ENCODE results near the gene TRIM52.

Gene TRIM52

DNA sequence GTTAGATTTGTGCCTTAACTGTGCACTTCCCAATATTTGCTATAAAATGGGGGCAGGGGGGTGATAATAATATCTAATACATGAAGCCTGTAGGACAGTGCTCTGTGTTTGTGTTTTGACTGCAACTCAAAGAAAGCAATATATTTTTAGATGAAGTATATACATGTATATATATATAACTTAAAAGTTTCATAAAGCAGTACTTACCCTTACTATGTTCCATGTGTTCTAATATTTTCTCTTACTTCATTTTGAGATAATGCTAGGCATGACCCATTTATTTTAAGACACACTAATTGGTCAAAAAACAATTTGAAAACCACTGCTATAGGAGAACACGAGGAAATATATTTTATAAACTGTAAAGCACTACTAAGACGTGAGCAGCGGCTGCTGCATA, 2.4 kb downstream of the TRIM52 start:
- no peak for DNase-seq (ENCODE audit: low read depth)

DNA sequence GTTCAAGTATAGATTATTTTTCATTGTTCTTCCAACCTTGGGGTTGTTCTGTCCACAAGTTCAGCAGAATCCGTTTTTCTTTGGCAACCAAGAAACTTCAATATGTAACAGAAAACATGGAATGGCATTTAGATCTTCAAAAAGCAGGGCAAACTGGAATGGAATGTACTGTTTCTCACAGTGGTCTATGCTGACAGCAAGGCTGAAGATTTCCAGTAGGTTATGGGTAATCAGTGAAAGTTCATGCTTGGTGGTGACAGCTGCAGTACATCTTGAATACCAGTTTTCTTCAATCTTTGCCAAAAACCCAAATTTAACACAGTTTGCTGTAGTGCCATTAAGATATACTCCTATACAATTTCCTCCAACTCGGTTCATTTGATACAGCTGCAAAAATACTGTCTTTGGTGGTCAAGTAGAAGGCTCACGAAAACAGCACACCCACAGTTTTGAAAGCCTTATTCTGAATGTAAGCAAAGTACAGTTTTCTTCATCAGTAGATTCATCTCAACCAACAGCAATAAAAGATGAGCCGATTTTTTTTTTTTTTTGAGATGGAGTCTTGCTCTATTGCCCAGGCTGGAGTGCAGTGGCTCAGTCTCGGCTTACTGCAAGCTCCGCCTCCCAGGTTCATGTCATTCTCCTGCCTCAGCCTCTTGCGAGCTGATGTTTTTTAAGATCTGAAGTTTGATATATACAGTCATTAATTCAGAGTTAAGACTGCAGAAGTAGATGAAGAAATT, 4.9 kb downstream of the TRIM52 start:
- no peak for DNase-seq (ENCODE audit: low read depth)

DNA sequence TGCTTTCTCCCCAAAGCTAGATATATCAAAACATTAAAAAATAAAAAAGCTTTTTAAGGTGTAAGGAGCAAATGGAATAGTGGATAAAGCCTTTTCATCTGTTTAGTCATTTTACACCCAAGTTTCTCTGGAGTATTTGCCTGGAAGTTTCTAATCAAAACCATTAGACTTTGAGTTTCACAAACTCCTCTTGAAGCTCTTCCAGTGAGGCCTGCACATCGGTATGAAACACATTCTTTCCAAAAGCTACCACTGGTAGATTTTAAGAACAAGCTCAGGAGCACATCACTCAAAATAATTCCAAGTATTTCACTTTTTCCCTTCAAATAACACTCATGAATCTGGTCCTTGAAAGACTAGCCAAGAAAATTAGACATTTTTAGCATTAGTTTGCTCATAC, 5.7 kb downstream of the TRIM52 start:
- no peak for DNase-seq (ENCODE audit: low read depth)

DNA sequence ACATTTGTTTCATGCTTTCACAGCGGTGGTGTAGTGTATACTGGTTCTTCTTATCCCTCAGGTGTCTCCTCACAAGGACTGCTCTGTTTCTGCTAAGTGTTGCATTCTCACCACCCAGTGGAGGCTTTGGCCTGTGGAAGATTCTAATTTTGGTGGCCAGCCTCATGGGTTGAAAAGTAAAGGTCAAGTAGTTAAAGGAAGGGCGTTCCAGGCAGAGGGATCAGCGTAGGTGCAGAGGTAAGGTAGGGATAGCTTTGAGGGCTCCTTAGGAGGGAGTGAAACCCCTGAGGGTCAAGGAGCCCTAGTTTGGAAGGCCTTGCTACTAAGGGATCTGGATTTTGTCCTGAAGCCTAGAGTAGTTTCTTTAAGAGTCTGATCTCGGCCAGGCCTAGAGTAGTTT, 12.7 kb downstream of the TRIM52 start:
- no peak for DNase-seq (ENCODE audit: low read depth)

DNA sequence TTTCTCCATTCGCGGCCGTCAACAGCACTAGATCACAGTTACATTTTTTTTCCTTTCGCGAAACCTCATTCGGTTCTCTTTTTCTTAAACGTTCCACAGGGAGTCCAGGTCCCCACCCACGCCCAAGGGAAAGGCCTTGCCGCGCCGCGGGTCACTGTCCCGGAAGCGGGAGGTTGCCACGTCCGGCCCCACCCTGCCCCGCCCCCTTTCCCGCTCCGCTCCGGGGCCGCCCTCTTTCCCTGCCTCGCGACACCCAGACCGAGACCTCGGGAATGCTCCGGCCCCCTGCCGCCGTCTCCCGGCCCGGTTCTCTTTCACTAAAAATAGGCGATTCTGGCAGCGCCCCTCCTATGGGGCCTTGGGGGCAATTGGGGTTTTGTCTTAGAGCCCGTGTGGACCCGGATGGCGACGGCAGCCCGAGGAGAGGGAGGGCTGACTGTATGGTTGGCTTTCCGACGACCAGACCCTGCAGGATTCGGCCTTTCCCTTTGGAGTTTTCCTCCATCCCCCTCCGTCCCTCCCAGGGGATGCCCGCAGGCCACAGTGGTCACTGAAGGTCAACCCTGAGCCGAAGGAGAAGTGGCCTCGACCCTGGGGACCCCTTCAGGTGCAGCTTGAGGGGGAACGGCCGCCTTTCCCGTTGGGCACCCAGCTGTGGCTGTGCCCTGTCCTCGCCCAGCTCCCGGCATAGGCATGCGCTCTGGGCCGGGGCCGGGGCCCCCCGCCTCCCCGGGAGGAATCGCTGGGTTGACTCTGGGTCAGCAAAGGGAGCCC, 14.5 kb downstream of the TRIM52 start:
- no peak for DNase-seq (ENCODE audit: low read depth)

DNA sequence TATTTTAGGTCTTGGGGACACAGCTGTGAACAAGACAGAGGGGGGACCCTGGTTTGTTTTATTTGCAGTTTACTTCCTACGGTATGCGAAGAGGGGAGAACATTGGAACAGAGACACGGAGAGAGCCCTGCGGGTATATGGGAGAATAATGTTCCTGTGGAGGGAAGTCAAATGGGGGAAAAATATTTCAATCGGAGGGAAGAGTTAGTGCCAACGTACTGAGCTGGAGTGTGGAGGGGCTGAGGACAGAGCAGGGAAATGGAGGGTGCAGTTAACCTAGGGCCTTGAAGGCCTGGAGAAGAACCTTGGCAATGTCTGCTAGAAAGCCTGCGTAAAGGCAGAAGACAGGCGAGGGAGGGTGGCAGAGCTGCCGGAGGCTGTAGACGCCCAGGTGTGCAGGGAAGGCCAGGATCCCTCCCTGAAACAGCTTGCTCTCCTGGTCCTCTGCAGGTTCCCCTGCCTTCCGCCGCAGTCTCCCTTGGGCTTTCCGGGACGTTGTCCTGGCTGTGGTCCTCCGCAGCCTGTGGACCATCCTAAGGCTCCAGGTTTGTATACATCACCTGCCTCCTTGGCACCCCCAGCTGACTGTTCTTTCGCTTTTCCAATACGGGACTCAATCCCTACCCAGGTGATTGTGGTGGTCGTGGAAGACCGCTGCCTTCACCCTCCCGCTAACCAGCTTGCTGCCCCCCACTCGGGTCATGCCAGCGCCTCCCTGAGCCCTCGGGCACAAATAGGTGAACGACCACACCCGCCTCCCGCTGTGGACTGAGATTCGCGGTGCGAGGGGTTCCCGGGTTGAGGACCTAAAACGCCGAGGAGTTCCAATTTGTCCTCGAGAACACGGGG, 15.3 kb downstream of the TRIM52 start:
- no peak for DNase-seq (ENCODE audit: low read depth)

DNA sequence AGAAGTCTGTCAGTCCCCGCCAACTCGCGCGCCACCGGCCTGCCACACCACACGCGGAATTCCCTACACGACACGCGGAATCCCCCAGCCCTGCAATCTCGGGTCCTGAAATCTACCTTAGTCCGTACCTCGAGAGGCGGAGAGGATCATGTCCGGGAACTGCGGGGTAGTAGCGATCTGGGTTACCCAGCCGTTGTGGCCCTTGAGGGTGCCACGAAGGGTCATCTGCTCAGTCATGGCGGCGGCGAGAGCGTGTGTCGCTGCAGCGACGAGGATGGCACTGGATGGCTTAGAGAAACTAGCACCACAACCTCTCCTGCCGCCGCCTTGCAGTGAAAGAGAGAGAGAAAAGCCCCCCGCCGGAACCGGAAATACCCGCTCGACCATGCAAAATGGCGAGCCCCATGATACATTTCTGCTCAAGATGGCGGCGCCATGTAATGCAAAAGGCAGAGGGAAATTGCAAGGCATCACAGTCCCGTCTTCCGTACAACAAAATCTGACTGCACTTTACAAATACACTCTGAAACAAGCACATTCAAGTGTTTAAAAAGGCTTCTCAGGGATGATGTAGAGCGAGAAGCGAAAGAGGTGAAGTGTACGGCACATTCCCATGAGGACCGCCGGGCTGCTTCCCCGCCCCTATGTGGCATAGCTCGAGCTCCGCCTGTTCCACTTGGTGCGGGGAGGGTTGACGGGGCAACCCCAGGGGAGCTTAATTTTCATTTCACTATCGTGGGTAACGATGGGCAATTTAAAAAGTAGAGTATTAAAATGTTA, 17.2 kb downstream of the TRIM52 start, which contains the start of gene RACK1:
TSS of gene RACK1 (minus strand) at position 343 of the 780 bp plus-strand sequence. CDS start at position 237, 106 bp downstream.
- DNase-seq (ENCODE audit: low read depth): peak; percentile 81

DNA sequence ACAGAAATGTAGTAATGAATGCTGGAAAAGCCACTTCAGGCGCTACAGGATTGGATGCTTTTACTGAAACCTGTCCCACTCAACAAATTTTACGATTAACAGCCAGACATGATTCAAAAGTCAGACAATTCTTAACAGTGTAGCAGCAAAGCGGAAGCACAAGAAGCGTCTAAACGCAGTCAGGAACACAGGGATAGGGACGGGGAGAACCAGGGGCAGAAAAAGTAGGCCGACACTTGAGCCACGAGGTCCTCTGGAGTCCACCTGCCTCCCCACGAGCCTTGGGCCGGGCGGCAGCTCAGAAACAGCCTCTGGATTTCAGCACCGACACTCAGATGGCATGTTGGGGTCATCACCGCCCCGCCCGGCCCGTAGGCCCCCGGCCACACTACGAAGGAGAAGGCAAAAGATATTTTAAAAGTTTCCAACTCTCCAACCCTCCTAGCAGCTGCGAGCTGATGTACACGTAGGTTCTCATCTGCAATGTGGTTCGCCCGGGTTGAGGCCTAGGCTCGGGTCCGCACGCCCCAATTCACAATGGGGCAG, 17.9 kb downstream of the TRIM52 start:
- no peak for DNase-seq (ENCODE audit: low read depth)

DNA sequence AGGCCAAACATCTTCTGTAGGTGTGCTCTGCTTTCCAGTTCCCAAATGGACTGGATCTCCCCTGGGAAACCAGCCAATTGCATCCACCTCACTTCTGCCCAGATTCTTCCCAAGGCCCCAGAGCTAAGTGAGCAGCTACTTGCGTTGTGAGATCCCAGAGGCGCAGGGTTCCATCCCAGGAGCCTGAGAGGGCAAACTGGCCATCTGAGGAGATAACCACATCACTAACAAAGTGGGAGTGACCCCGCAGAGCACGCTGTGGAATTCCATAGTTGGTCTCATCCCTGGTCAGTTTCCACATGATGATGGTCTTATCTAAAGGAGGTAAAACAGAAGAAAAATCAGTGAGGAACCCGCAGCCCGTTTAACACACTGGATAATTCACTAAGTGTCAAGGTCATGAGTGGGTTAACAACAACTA, 18.9 kb downstream of the TRIM52 start:
- no peak for DNase-seq (ENCODE audit: low read depth)

DNA sequence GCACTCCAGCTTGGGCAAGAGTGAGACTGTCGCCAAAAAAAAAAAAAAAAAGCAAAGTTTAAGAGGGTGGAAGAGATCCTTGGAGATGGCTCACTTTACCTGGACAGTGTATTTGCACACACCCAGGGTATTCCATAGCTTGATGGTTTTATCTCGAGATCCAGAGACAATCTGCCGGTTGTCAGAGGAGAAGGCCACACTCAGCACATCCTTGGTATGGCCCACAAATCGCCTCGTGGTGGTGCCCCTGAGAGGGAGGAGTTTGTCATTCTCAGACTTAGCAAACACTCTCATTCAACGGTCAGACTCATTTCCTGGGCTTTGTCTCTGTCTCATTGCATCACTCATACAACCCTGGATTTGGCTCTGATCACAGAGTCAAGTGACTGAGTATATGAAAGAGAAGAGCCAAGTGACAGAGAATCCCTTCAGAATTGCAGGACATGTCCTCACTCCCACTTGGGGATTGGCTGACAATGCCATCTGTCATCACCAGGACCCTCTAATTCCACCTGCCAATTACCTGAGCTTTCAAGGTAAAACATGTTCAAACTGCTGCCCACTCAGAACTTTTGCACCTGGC, 19.5 kb downstream of the TRIM52 start:
- no peak for DNase-seq (ENCODE audit: low read depth)

DNA sequence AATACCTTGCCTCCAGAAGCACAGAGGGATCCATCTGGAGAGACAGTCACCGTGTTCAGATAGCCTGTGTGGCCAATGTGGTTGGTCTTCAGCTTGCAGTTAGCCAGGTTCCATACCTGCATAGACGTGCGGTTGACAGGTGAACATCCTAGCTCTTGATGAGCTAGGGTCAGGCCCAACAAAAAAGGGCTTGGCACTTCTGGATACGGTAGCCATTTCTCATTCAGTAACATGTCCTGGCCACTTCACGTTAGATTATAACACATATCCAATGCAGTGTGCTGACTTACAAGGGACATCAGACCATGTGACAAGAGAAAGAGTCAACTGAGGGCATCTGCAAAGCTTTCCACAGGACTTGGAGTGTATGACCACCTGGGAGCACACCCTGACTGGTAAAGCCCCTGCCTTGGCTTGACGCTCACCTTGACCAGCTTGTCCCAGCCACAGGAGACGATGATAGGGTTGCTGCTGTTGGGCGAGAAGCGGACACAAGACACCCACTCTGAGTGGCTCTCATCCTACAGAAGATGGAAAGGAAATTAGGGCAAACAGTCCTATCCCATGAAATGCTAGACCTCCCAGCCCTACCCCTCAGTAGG, 21.8 kb downstream of the TRIM52 start:
- no peak for DNase-seq (ENCODE audit: low read depth)

DNA sequence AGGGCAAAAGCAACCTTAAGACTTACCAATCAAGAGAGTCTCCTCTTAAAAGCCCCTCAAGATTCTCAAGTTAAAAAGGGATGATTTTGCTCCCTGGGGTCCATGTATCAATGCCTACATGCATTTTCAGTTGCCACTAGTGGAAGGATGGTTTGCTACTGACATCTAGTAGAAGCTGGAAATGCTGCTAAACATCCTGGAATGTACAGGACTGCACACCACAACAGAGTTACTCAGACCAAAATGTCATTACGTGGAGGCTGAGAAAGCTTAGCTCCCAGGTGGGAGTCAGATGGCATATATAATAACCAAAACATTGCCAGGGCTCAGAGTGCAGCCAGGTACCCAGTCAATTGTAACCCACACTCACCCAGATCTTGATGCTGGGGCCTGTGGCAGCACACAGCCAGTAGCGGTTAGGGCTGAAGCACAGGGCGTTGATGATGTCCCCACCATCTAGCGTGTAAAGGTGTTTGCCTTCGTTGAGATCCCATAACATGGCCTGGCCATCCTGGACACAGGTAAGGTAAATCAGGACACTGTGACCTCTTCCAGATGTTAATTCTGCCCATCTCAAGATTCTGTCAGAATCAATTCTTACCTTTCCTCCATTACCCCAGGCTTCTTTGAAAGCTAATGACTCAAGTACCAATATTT, 23.1 kb downstream of the TRIM52 start:
- DNase-seq (ENCODE audit: low read depth): no peak

DNA sequence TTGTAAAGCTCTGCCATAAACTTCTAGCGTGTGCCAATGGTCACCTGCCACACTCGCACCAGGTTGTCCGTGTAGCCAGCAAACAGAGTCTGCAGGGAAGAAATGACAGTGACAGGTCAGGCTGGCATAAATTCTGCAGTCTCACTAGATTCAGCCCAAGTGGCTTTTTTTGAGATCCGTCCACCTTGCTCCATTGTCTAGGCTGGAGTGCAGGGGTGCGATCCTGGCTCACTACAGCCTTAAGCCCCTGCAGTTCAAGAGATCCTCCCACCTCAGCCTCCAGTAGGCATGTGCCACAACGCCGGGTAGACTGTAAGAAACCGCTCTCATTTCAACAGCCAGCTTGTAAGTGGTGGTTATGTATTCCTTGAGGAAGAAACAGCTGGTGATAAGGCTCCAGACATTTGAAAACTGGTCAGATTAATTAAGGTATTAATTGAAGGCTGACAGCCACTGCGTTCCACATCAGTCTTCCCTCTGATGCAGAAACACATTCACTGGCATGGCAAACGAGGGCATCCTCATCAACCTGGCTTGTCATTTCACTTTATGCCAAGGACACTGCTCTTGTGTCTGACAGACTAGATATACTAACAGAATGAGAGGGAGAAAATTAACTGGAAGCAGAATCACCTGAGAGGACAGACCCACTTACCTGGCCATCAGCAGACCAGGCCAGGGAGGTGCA, 23.8 kb downstream of the TRIM52 start:
- no peak for DNase-seq (ENCODE audit: low read depth)

DNA sequence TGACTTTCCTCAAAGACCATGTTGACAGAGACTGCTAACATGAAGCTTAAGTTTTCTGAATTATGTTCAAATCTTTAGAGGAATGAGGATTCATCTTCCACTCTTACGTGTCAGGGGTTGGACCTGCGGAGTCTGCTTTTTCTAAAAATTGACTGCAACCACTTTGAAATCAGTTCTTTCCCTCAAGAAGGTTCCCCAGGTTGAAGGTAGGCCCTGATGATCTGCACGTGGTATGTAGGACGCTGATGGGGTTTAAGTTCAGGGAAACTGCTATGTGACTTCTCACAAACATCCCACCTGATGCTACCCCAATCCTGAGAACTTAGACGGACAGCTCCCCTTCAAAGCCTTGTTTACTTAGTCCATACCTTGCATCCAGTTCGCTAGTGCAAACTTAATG, 24.5 kb downstream of the TRIM52 start:
- DNase-seq (ENCODE audit: low read depth): no peak

DNA sequence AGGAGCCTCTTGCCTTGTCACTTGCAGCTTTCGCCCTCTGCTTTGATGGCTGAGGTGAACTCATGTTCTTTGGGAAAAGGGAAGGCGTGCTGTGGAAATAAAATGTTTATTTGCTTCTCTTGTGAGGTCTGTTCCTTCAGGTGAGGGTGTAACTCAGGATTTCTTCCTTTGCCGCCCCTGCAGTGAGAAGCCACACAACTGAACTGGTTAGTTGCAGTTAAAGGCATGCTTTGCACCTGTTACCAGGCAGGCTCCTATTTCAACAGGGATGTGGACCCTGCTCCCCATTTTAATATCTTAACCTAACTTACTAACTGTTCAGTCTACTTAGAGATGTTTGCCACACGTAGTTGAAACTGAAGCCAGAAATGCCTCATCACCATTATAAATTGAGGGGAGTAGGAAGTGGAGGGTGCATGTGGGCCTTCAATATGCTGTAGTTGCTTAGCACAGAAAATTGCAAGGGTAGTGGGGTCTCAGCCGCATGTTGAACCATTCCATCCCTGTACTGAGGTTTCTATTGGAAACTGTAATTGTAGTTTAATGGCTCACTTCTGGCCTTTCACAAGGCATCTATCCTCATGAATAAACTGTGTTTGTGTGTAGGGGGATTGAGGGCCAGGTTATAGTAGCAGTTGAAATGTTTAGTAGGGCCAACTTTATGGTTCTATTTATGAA, 25.1 kb downstream of the TRIM52 start:
- no peak for DNase-seq (ENCODE audit: low read depth)

DNA sequence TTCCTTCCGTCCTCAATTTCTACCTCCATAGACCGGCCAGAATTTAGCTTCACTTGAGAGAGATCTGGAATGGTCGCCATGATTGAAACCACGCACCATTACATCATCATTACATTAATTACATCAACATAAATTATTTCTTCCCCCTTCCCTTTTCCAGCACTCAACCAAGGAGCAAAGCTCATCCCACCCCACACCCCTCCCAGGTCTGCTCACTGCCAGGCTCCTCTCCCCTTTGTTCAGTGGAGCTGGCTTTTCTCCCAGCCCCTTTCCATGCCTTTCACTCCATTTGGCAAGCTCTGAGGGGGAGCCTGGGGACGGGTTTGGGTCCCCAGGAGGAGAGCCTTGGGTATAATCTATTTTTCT, 25.6 kb downstream of the TRIM52 start:
- DNase-seq (ENCODE audit: low read depth): no peak

DNA sequence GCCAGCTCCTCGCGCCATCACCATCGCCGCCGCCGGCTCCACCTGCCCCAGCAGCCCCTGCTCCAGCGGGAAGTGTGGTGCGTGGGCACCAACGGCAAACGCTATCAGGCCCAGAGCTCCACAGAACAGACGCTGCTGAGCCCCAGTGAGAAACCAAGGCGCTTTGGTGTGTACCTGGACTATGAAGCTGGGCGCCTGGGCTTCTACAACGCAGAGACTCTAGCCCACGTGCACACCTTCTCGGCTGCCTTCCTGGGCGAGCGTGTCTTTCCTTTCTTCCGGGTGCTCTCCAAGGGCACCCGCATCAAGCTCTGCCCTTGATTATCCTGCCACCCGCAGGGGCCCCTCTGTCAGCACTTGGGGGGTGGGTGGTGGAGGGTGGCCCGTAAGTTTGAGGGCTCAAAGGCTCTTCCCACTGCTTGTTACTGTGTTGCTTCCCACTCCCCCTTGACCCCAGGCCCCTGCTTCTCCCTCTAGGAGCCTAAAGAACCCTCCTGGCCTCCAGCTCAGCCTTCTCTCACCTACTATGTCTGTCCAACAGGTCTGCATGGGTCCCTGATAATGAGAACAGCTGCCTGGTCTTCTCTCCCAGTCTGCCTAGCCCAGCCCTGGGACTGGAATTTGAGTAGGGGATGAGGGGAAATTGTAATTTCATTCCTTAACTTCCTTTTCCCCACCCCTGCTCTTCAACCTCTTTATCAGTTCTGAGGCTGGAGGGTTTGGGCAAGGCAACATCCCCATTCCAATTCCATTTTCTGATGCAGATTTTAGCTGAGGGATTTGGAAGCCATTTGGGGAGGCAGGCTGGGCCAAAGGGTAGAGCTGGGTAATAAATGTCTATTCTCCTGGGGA, 26.3 kb downstream of the TRIM52 start:
- DNase-seq (ENCODE audit: low read depth): no peak
